ENCODE data around the gene CEP72.

DNA sequence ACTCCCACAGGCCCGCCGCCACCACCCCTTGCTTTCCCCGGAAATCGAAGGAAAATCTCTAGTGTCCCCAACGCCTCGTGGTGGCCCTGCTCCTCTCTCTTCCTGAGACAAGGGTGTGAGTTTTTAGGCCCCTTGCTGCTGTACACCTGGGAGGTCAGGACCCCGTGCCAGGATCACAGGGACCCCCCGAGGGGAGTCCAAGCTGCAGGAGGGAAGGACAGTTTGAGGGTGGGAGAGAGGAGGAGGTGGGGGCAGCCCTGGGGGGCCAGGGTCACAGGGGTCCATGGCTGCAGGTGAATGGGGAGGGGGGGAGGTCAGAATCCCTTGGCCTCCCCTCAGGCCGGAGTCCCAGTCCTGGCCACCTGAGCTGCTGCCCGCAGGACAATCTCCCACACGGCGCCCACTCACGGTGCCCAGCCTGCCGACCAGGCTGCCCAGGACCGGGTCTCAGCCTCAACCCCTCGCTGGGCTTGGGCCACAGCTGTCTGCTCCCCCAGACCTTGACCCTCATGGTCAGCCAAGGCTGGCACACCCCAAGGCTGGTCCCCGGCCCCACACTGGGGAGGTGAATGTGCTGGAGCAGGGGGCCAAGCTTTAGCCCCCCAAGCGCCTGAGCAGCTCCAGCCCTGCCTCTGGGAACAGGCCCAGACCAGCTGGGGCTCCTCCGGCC, 61.2 kb downstream of the CEP72 start:
- TF ChIP-seq, protein P1, sequence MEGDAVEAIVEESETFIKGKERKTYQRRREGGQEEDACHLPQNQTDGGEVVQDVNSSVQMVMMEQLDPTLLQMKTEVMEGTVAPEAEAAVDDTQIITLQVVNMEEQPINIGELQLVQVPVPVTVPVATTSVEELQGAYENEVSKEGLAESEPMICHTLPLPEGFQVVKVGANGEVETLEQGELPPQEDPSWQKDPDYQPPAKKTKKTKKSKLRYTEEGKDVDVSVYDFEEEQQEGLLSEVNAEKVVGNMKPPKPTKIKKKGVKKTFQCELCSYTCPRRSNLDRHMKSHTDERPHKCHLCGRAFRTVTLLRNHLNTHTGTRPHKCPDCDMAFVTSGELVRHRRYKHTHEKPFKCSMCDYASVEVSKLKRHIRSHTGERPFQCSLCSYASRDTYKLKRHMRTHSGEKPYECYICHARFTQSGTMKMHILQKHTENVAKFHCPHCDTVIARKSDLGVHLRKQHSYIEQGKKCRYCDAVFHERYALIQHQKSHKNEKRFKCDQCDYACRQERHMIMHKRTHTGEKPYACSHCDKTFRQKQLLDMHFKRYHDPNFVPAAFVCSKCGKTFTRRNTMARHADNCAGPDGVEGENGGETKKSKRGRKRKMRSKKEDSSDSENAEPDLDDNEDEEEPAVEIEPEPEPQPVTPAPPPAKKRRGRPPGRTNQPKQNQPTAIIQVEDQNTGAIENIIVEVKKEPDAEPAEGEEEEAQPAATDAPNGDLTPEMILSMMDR (IDR thresholded peaks at IDR 0.05), result no peak
- no peak for TF ChIP-seq EZH2 (IDR thresholded peaks at IDR 0.05; ENCODE audit: borderline replicate concordance, insufficient read depth, low read depth, low read length, poor library complexity, severe bottlenecking)

Measured in B cell (primary cell).